H9 (cell line): Measurements from ENCODE around the gene MSMB. TPM values are rescaled to one million over a fixed set of nuclear protein-coding genes. Genes with fewer than 3 reads are reported as not detected.

Experiments used
- DNase-seq: peaks from one replicate; pipeline ENCODE4 v3.0.0-alpha.2; 2017
- H2AFZ ChIP-seq: one replicate; pipeline ENCODE4 v1.6.1; 2013; ENCODE audit warnings: mild to moderate bottlenecking, low read length, control low read depth, moderate library complexity
- H2AK5ac ChIP-seq: 2 replicates; pipeline ENCODE4 v1.6.1; 2013; ENCODE audit warnings: low read length, control low read depth, mixed read lengths; ENCODE audit not compliant: insufficient read length
- H2BK120ac ChIP-seq: one replicate; pipeline ENCODE4 v1.6.1; 2013; ENCODE audit warnings: low read depth, mild to moderate bottlenecking, low read length, control low read depth, inconsistent platforms; ENCODE audit not compliant: poor library complexity, severe bottlenecking
- H2BK12ac ChIP-seq: 2 replicates; pipeline ENCODE4 v1.6.1; 2013; ENCODE audit warnings: low read length, control low read depth, mixed read lengths, low read depth; ENCODE audit not compliant: insufficient read length
- H2BK15ac ChIP-seq: 2 replicates; pipeline ENCODE4 v1.6.1; 2013; ENCODE audit warnings: low read depth, low read length, control low read depth
- H2BK20ac ChIP-seq: one replicate; pipeline ENCODE4 v1.6.1; 2013; ENCODE audit warnings: low read depth, mild to moderate bottlenecking, low read length, control low read depth, inconsistent platforms; ENCODE audit not compliant: poor library complexity, severe bottlenecking
- H2BK5ac ChIP-seq: 2 replicates; pipeline ENCODE4 v1.6.1; 2013; ENCODE audit warnings: low read length, control low read depth, mixed read lengths; ENCODE audit not compliant: insufficient read length
- H3K14ac ChIP-seq: 2 replicates; pipeline ENCODE4 v1.6.1; 2013; ENCODE audit warnings: low read length, control low read depth; ENCODE audit not compliant: insufficient read depth
- H3K18ac ChIP-seq: 2 replicates; pipeline ENCODE4 v1.6.1; 2013; ENCODE audit warnings: low read depth, mild to moderate bottlenecking, mixed read lengths, low read length, control low read depth; ENCODE audit not compliant: insufficient read length
- H3K23ac ChIP-seq: 2 replicates; pipeline ENCODE4 v1.6.1; 2013; ENCODE audit warnings: low read length, control low read depth, mixed read lengths, low read depth; ENCODE audit not compliant: insufficient read length
- H3K23me2 ChIP-seq: 2 replicates; pipeline ENCODE4 v1.6.1; 2013; ENCODE audit warnings: low read depth, mild to moderate bottlenecking, mixed read lengths, low read length, control low read depth; ENCODE audit not compliant: insufficient read length, poor library complexity, severe bottlenecking
- H3K27ac ChIP-seq: 2 replicates; pipeline ENCODE4 v1.5.1; 2013; ENCODE audit warnings: low read length, control low read depth, mixed read lengths, low read depth; ENCODE audit not compliant: insufficient read length
- H3K27me3 ChIP-seq: 2 replicates; pipeline ENCODE4 v1.6.1; 2013; ENCODE audit warnings: low read length, control low read depth, inconsistent platforms; ENCODE audit not compliant: insufficient read depth
- H3K4ac ChIP-seq: 2 replicates; pipeline ENCODE4 v1.6.1; 2013; ENCODE audit warnings: low read depth, mild to moderate bottlenecking, control low read depth, inconsistent platforms, low read length, moderate library complexity
- H3K4me1 ChIP-seq: 2 replicates; pipeline ENCODE4 v1.6.1; 2013; ENCODE audit warnings: low read length, control low read depth, inconsistent platforms; ENCODE audit not compliant: insufficient read depth
- H3K4me2 ChIP-seq: 2 replicates; pipeline ENCODE4 v1.6.1; 2013; ENCODE audit warnings: low read length, control low read depth, mixed read lengths; ENCODE audit not compliant: insufficient read length, insufficient read depth
- H3K56ac ChIP-seq: 2 replicates; pipeline ENCODE4 v1.6.1; 2013; ENCODE audit warnings: low read depth, mild to moderate bottlenecking, mixed read lengths, low read length, control low read depth; ENCODE audit not compliant: insufficient read length
- H3K79me1 ChIP-seq: 2 replicates; pipeline ENCODE4 v1.6.1; 2013; ENCODE audit warnings: low read depth, mild to moderate bottlenecking, moderate library complexity, low read length, control low read depth, inconsistent platforms; ENCODE audit not compliant: insufficient read depth, poor library complexity, severe bottlenecking
- H3K79me2 ChIP-seq: 2 replicates; pipeline ENCODE4 v1.6.1; 2013; ENCODE audit warnings: low read length, control low read depth, inconsistent platforms; ENCODE audit not compliant: insufficient read depth
- H3K9ac ChIP-seq: 2 replicates; pipeline ENCODE4 v1.6.1; 2013; ENCODE audit warnings: low read length, control low read depth, mixed read lengths; ENCODE audit not compliant: insufficient read length; ENCODE audit errors: extremely low read depth
- H3K9me3 ChIP-seq: one replicate; pipeline ENCODE4 v1.6.1; 2013; ENCODE audit warnings: low read depth, low read length, inconsistent platforms; ENCODE audit not compliant: control insufficient read depth
- H3T11ph ChIP-seq: one replicate; pipeline ENCODE4 v1.6.1; 2013; ENCODE audit warnings: mild to moderate bottlenecking, low read length, control low read depth, inconsistent platforms
- H4K20me1 ChIP-seq: one replicate; pipeline ENCODE4 v1.6.1; 2013; ENCODE audit not compliant: control insufficient read depth, insufficient read length, insufficient read depth
- H4K5ac ChIP-seq: 2 replicates; pipeline ENCODE4 v1.6.1; 2013; ENCODE audit warnings: low read depth, mild to moderate bottlenecking, mixed read lengths, low read length, control low read depth; ENCODE audit not compliant: insufficient read length
- H4K8ac ChIP-seq: replicated peaks from 2 replicates; pipeline ENCODE4 v1.6.1; 2013; ENCODE audit warnings: low read length, control low read depth, mixed read lengths, low read depth; ENCODE audit not compliant: insufficient read length
- H4K91ac ChIP-seq: 2 replicates; pipeline ENCODE4 v1.6.1; 2013; ENCODE audit warnings: low read depth, mild to moderate bottlenecking, moderate library complexity, mixed read lengths, low read length, control low read depth; ENCODE audit not compliant: insufficient read length
- H3K27ac Mint-ChIP-seq, 3 experiments: 2 replicates in 2 of 3; 3 replicates in 1 of 3; pipeline ENCODE4 v1.8.0; 2020 to 2021; ENCODE audit warnings: mixed read lengths in 3 of 3, mild to moderate bottlenecking in 1 of 3, moderate library complexity in 1 of 3
- H3K27me3 Mint-ChIP-seq: 2 replicates; pipeline ENCODE4 v1.8.0; 2021; ENCODE audit warnings: low read depth, mild to moderate bottlenecking, moderate library complexity, mixed read lengths
- H3K36me3 Mint-ChIP-seq, 3 experiments: 2 replicates in 2 of 3; 3 replicates in 1 of 3; pipeline ENCODE4 v1.8.0; 2020 to 2021; ENCODE audit warnings: low read depth in 3 of 3, mixed read lengths in 3 of 3; ENCODE audit not compliant: insufficient read depth in 1 of 3
- H3K4me1 Mint-ChIP-seq, 2 experiments: 2 replicates each; pipeline ENCODE4 v1.8.0; 2020; ENCODE audit warnings: mixed read lengths in 2 of 2
- H3K4me3 Mint-ChIP-seq, 2 experiments: 2 replicates in 1 of 2; 3 replicates in 1 of 2; pipeline ENCODE4 v1.8.0; 2020 to 2021; ENCODE audit warnings: mild to moderate bottlenecking in 2 of 2, mixed read lengths in 2 of 2, moderate library complexity in 1 of 2
- H3K9me3 Mint-ChIP-seq, 2 experiments: 2 replicates in 1 of 2; 3 replicates in 1 of 2; pipeline ENCODE4 v1.8.0; 2020; ENCODE audit warnings: mild to moderate bottlenecking in 2 of 2, mixed read lengths in 2 of 2, moderate library complexity in 1 of 2
- CTCF ChIP-seq: fragments of 200-600 bp; sonication (generic); conservative IDR thresholded peaks from 3 replicates; pipeline ENCODE4 v1.8.0; 2021; ENCODE audit warnings: antibody characterized with exemption, mild to moderate bottlenecking
- WGBS: extraction: QIAGEN DNeasy Blood & Tissue Kit; methylation state at CpG from one replicate; pipeline ENCODE4 v1.1.7; 2013; ENCODE audit warnings: missing lambda C conversion rate, low lambda C conversion rate, mixed read lengths; ENCODE audit not compliant: insufficient read length; ENCODE audit errors: extremely low coverage; 5-methylcytosine and 5-hydroxymethylcytosine counted together
- total RNA-seq: library from RNA; stranded (reverse); gene quantifications from 2 replicates; pipeline ENCODE4 v1.2.1, GENCODE V29; 2021

The MSMB gene
- total RNA-seq, 1 experiment from 2014 or later, result not detected

DNA sequence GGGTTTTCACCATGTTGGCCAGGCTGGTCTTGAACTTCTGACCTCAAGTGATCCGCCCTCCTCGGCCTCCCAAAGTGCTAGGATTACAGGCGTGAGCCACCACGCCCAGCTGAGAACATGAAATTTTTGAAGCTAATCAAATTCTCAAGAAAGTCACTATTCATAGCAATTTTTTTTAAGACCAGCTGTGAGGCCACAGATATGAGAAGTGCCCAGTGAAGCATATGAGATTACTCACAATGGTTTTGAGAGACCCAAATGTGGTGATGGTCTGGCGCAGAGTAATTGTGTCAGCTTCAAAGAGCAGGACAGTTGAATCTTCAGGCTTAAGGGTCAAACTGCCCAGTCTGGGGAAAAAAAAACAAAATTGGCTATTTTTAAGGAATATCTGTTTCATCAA is 31.9 kb downstream of the MSMB start:
- Histone ChIP-seq H3K18ac (no peak overlapping the region), H4K5ac (no peak overlapping the region), H3K56ac (no peak overlapping the region), H2BK20ac (no peak overlapping the region), H3K9me3 (no peaks in the 10 kb centered on the region), H3K27ac (no peak overlapping the region), H2BK5ac (no peak overlapping the region), H3K9ac (no peak overlapping the region), H3K23me2 (no peaks in the 10 kb centered on the region), H3K4me1 (no peaks in the 10 kb centered on the region), H2BK15ac (no peak overlapping the region), H2BK120ac (no peak overlapping the region), H2AFZ (no peak overlapping the region), H4K91ac (no peak overlapping the region), H3K27me3 (no peaks in the 10 kb centered on the region), H3K4ac (no peak overlapping the region), H3K79me1 (peaks cover 3% of the 10 kb centered on the region), H3K14ac (no peak overlapping the region), H2AK5ac (no peak overlapping the region), H3K79me2 (peaks cover 2% of the 10 kb centered on the region; the same call in 1 of the 2 replicates), H2BK12ac (no peak overlapping the region), H3T11ph (no peak overlapping the region), H4K20me1 (no peaks in the 10 kb centered on the region), H3K23ac (no peak overlapping the region), H4K8ac (no peak overlapping the region), H3K4me2 (no peak overlapping the region)
- H3K36me3 Mint-ChIP-seq, result peaks cover 16 to 53% (median 33%) of the 10 kb centered on the region in 3 experiments; a peak in 6 of 7 replicates
- no peak for DNase-seq
- no CpG with 5 or more reads among the region's 5 CpGs for WGBS
- H3K4me1 Mint-ChIP-seq, result no peaks in the 10 kb centered on the region
- H3K9me3 Mint-ChIP-seq, result no peaks in the 10 kb centered on the region
- TF ChIP-seq CTCF, result no peak
- H3K4me3 Mint-ChIP-seq, result no peak overlapping the region
- H3K27ac Mint-ChIP-seq, result no peak overlapping the region
- no peaks in the 10 kb centered on the region for H3K27me3 Mint-ChIP-seq
